HepG2 (cell line): Measurements from ENCODE around the gene GRIP1. TPM values are rescaled to one million over a fixed set of nuclear protein-coding genes. Genes with fewer than 3 reads are reported as not detected.

ENCODE experiments used
- ZNF230 ChIP-seq: sonication (generic); formaldehyde crosslinking; IDR thresholded peaks from 2 replicates; pipeline ENCODE4 v1.4.0; 2020; ENCODE audit warnings: mild to moderate bottlenecking, missing genetic modification reagents
- polyA plus RNA-seq, 8 experiments: library from polyadenylated mRNA; depleted of rRNA in 3 of 8; stranded (reverse) in 7 of 8; unstranded in 1 of 8; fragments of >200 nt; fragmentation: Illumina TruSeq in 4 of 8; extraction: Trizol in 4 of 8; gene quantifications; 2 replicates each; pipeline versions ENCODE4 v1.2.1 to v1.2.3, GENCODE V29; 2011 to 2016; ENCODE audit warnings: low read depth in 4 of 8, missing spikeins in 1 of 8, mixed read lengths in 1 of 8; ENCODE audit not compliant: insufficient read depth in 1 of 8
- total RNA-seq, 5 experiments: library from RNA; depleted of rRNA; stranded (reverse); fragments of >200 nt; fragmentation: Illumina TruSeq; extraction: Trizol; gene quantifications; 2 replicates each; pipeline ENCODE4 v1.2.3, GENCODE V29; 2016; ENCODE audit warnings: low read depth in 1 of 5
- TF ChIP-seq, protein P1 (sequence below), 2 experiments: fragments of 450-650 bp in 1 of 2; sonication (generic) in 1 of 2; formaldehyde crosslinking in 1 of 2; IDR thresholded peaks; 2 replicates each; pipeline versions ENCODE4 v1.6.1 to v1.8.0; 2016 to 2022; ENCODE audit warnings: antibody characterized with exemption in 1 of 2, mild to moderate bottlenecking in 1 of 2, missing genetic modification reagents in 1 of 2

GRIP1 gene
- total and polyA plus RNA-seq, 2 of the 13 experiments (the other 11 are each of a cell fraction or from before 2014, with no cell fraction given), result not detected

DNA sequence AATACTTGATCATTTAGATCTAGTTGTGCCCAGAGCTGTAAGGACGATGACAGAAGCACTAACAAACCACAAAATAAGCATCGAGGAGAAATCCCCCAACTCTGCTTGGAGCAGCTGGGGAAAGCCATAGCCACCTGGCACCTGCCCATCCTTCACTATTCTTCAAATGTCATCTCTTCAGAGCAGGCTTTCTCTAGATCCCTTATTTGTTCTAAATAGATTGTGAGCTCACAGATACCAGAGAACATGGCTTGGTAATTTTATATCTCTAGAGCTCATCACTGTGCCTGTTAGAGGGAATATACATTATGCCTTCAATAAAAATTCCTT, 50.9 kb downstream of the GRIP1 start (continued):
- TF ChIP-seq, protein P1, sequence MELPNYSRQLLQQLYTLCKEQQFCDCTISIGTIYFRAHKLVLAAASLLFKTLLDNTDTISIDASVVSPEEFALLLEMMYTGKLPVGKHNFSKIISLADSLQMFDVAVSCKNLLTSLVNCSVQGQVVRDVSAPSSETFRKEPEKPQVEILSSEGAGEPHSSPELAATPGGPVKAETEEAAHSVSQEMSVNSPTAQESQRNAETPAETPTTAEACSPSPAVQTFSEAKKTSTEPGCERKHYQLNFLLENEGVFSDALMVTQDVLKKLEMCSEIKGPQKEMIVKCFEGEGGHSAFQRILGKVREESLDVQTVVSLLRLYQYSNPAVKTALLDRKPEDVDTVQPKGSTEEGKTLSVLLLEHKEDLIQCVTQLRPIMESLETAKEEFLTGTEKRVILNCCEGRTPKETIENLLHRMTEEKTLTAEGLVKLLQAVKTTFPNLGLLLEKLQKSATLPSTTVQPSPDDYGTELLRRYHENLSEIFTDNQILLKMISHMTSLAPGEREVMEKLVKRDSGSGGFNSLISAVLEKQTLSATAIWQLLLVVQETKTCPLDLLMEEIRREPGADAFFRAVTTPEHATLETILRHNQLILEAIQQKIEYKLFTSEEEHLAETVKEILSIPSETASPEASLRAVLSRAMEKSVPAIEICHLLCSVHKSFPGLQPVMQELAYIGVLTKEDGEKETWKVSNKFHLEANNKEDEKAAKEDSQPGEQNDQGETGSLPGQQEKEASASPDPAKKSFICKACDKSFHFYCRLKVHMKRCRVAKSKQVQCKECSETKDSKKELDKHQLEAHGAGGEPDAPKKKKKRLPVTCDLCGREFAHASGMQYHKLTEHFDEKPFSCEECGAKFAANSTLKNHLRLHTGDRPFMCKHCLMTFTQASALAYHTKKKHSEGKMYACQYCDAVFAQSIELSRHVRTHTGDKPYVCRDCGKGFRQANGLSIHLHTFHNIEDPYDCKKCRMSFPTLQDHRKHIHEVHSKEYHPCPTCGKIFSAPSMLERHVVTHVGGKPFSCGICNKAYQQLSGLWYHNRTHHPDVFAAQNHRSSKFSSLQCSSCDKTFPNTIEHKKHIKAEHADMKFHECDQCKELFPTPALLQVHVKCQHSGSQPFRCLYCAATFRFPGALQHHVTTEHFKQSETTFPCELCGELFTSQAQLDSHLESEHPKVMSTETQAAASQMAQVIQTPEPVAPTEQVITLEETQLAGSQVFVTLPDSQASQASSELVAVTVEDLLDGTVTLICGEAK (IDR thresholded peaks at IDR 0.05), result no peak
- TF ChIP-seq, protein P1 (CRISPR knock-in tag; IDR thresholded peaks at IDR 0.05), result no peak
- no peak for TF ChIP-seq ZNF230 (CRISPR knock-in tag)
